Neural cell (in vitro differentiated cells): ENCODE data around the gene DDX56. TPM values are rescaled to one million over a fixed set of nuclear protein-coding genes. Genes with fewer than 3 reads are reported as not detected.

ENCODE experiments used
- H2AFZ ChIP-seq: fragments of 200-600, 300-800 bp; sonication (generic), shearing (Covaris generic); 2 replicates; pipeline ENCODE4 v1.6.0; 2014; ENCODE audit warnings: low read depth, mild to moderate bottlenecking, antibody characterized with exemption, low read length, moderate library complexity
- H3F3A ChIP-seq: fragments of 200-600 bp; shearing (Covaris generic); 2 replicates; pipeline ENCODE4 v1.6.1; 2016; ENCODE audit warnings: mild to moderate bottlenecking, moderate library complexity, mixed read lengths, antibody characterized with exemption, low read length; ENCODE audit not compliant: insufficient read depth, poor library complexity, severe bottlenecking
- H3K27ac ChIP-seq: fragments of 200-600, 300-800 bp; sonication (generic), shearing (Covaris generic); 2 replicates; pipeline ENCODE4 v1.5.1; 2014; ENCODE audit warnings: mild to moderate bottlenecking, low read length, moderate library complexity
- H3K27me3 ChIP-seq: fragments of 300-800, 200-600 bp; sonication (generic), shearing (Covaris generic); 2 replicates; pipeline ENCODE4 v1.6.0; 2014; ENCODE audit warnings: mild to moderate bottlenecking, low read depth, low read length, moderate library complexity; ENCODE audit not compliant: insufficient read depth
- H3K36me3 ChIP-seq: fragments of 300-800, 200-600 bp; sonication (generic), shearing (Covaris generic); 2 replicates; pipeline ENCODE4 v1.5.1; 2014; ENCODE audit warnings: mild to moderate bottlenecking, antibody characterized with exemption, low read length, moderate library complexity; ENCODE audit not compliant: insufficient read depth
- H3K4me2 ChIP-seq: fragments of 300-800, 200-600 bp; sonication (generic), shearing (Covaris generic); 2 replicates; pipeline ENCODE4 v1.6.0; 2014; ENCODE audit warnings: mild to moderate bottlenecking, low read length
- H3K4me3 ChIP-seq: fragments of 300-800, 200-600 bp; sonication (generic), shearing (Covaris generic); 2 replicates; pipeline ENCODE4 v1.5.1; 2014; ENCODE audit warnings: mild to moderate bottlenecking, low read length, moderate library complexity
- H3K79me2 ChIP-seq: fragments of 200-600 bp; shearing (Covaris generic); replicated peaks from 2 replicates; pipeline ENCODE4 v1.6.0; 2014; ENCODE audit warnings: mild to moderate bottlenecking, low read length, moderate library complexity; ENCODE audit not compliant: insufficient read depth
- H3K9ac ChIP-seq: fragments of 300-800, 200-600 bp; sonication (generic), shearing (Covaris generic); 2 replicates; pipeline ENCODE4 v1.6.1; 2016; ENCODE audit warnings: mild to moderate bottlenecking, low read length, mixed read lengths
- H3K9me2 ChIP-seq: fragments of 200-600 bp; shearing (Covaris generic); 2 replicates; pipeline ENCODE4 v1.6.1; 2016; ENCODE audit warnings: mild to moderate bottlenecking, low read length, mixed read lengths; ENCODE audit not compliant: insufficient read depth
- H3K9me3 ChIP-seq: fragments of 200-600, 300-800 bp; sonication (generic), shearing (Covaris generic); 2 replicates; pipeline ENCODE4 v1.6.1; 2016; ENCODE audit warnings: mild to moderate bottlenecking, mixed run types, low read length, moderate library complexity, mixed read lengths
- H4K20me1 ChIP-seq: fragments of 200-600 bp; shearing (Covaris generic); 2 replicates; pipeline ENCODE4 v1.6.1; 2016; ENCODE audit warnings: mild to moderate bottlenecking, mixed run types; ENCODE audit not compliant: insufficient read depth
- EP300 ChIP-seq: fragments of 450-650 bp; conservative IDR thresholded peaks from 2 replicates; pipeline ENCODE4 v1.6.1; 2014; ENCODE audit warnings: antibody characterized with exemption, mild to moderate bottlenecking, moderate library complexity; ENCODE audit not compliant: poor library complexity, severe bottlenecking
- EZH2 ChIP-seq: fragments of 200-600, 300-800 bp; shearing (Covaris generic), sonication (generic); IDR thresholded peaks from 2 replicates; pipeline ENCODE4 v1.6.1; 2014; ENCODE audit warnings: antibody characterized with exemption, low read length, borderline replicate concordance, mild to moderate bottlenecking; ENCODE audit not compliant: insufficient read depth, poor library complexity, severe bottlenecking
- MXI1 ChIP-seq: fragments of 450-650 bp; conservative IDR thresholded peaks from 2 replicates; pipeline ENCODE4 v1.6.1; 2014; ENCODE audit warnings: antibody characterized with exemption, mild to moderate bottlenecking; ENCODE audit not compliant: poor library complexity, severe bottlenecking
- POLR2AphosphoS5 ChIP-seq: IDR thresholded peaks from 2 replicates; pipeline ENCODE4 v1.6.1; 2012
- RAD21 ChIP-seq: fragments of 450-650 bp; conservative IDR thresholded peaks from 2 replicates; pipeline ENCODE4 v1.6.1; 2014; ENCODE audit warnings: antibody characterized with exemption, mild to moderate bottlenecking, moderate library complexity
- SMC3 ChIP-seq: fragments of 450-650 bp; conservative IDR thresholded peaks from 2 replicates; pipeline ENCODE4 v1.6.1; 2014; ENCODE audit warnings: antibody characterized with exemption, mild to moderate bottlenecking, moderate library complexity; ENCODE audit not compliant: poor library complexity
- TAF1 ChIP-seq: IDR thresholded peaks from 2 replicates; pipeline ENCODE4 v1.6.1; 2012; ENCODE audit warnings: low read depth
- polyA plus RNA-seq: library from polyadenylated mRNA; depleted of rRNA; stranded (reverse); fragments of >200 nt; gene quantifications from 2 replicates; pipeline ENCODE4 v1.2.3, GENCODE V29; 2014
- TF ChIP-seq, protein P1 (sequence below): IDR thresholded peaks from 2 replicates; pipeline ENCODE4 v1.6.1; 2012; ENCODE audit warnings: borderline replicate concordance
- TF ChIP-seq, protein P2 (sequence below): fragments of 450-650 bp; IDR thresholded peaks from 2 replicates; pipeline ENCODE4 v1.5.1; 2014; ENCODE audit warnings: antibody characterized with exemption, mild to moderate bottlenecking, moderate library complexity; ENCODE audit not compliant: poor library complexity, severe bottlenecking

Gene DDX56
- polyA plus RNA-seq, 1 donor from 2014 or later = 80.6 TPM

DNA sequence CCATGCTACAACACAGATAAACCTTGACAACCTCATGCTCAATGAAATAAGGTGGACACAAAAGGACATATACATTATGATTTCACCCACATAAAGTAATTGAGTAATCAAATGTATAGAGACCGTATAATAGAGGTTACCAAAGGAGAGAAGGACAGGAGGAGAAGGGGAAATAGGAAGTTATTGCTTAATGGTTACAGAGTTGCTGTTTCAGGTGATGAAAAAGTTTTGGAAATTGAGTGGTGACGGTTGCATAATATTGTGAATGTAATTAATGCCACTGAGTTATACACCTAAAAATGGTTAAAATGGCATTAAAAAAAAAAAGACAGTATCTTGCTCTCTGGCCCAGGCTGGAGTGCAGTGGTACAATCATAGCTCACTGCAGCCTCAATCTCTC lies 31.2 kb upstream of the DDX56 start:
- H3K27ac ChIP-seq = no peak overlapping the region
- H3K27me3 ChIP-seq = no peaks in the 10 kb centered on the region
- no peaks in the 10 kb centered on the region for H3K9me2 ChIP-seq
- H3K79me2 ChIP-seq = peaks cover 27% of the 10 kb centered on the region
- TF ChIP-seq MXI1 (no peak), SMC3 (no peak), EP300 (no peak), EZH2 (no peak), POLR2AphosphoS5 (no peak), RAD21 (no peak), TAF1 (no peak)
- TF ChIP-seq, protein P1, sequence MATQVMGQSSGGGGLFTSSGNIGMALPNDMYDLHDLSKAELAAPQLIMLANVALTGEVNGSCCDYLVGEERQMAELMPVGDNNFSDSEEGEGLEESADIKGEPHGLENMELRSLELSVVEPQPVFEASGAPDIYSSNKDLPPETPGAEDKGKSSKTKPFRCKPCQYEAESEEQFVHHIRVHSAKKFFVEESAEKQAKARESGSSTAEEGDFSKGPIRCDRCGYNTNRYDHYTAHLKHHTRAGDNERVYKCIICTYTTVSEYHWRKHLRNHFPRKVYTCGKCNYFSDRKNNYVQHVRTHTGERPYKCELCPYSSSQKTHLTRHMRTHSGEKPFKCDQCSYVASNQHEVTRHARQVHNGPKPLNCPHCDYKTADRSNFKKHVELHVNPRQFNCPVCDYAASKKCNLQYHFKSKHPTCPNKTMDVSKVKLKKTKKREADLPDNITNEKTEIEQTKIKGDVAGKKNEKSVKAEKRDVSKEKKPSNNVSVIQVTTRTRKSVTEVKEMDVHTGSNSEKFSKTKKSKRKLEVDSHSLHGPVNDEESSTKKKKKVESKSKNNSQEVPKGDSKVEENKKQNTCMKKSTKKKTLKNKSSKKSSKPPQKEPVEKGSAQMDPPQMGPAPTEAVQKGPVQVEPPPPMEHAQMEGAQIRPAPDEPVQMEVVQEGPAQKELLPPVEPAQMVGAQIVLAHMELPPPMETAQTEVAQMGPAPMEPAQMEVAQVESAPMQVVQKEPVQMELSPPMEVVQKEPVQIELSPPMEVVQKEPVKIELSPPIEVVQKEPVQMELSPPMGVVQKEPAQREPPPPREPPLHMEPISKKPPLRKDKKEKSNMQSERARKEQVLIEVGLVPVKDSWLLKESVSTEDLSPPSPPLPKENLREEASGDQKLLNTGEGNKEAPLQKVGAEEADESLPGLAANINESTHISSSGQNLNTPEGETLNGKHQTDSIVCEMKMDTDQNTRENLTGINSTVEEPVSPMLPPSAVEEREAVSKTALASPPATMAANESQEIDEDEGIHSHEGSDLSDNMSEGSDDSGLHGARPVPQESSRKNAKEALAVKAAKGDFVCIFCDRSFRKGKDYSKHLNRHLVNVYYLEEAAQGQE = no peak
- TF ChIP-seq, protein P2, sequence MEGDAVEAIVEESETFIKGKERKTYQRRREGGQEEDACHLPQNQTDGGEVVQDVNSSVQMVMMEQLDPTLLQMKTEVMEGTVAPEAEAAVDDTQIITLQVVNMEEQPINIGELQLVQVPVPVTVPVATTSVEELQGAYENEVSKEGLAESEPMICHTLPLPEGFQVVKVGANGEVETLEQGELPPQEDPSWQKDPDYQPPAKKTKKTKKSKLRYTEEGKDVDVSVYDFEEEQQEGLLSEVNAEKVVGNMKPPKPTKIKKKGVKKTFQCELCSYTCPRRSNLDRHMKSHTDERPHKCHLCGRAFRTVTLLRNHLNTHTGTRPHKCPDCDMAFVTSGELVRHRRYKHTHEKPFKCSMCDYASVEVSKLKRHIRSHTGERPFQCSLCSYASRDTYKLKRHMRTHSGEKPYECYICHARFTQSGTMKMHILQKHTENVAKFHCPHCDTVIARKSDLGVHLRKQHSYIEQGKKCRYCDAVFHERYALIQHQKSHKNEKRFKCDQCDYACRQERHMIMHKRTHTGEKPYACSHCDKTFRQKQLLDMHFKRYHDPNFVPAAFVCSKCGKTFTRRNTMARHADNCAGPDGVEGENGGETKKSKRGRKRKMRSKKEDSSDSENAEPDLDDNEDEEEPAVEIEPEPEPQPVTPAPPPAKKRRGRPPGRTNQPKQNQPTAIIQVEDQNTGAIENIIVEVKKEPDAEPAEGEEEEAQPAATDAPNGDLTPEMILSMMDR = no peak
- H3K4me3 ChIP-seq = no peak overlapping the region
- H3K36me3 ChIP-seq = no peaks in the 10 kb centered on the region
- no peaks in the 10 kb centered on the region for H3K9me3 ChIP-seq
- H2AFZ ChIP-seq = no peak overlapping the region
- no peak overlapping the region for H3K9ac ChIP-seq
- no peaks in the 10 kb centered on the region for H4K20me1 ChIP-seq
- H3K4me2 ChIP-seq = no peak overlapping the region
- no peaks in the 10 kb centered on the region for H3F3A ChIP-seq

DNA sequence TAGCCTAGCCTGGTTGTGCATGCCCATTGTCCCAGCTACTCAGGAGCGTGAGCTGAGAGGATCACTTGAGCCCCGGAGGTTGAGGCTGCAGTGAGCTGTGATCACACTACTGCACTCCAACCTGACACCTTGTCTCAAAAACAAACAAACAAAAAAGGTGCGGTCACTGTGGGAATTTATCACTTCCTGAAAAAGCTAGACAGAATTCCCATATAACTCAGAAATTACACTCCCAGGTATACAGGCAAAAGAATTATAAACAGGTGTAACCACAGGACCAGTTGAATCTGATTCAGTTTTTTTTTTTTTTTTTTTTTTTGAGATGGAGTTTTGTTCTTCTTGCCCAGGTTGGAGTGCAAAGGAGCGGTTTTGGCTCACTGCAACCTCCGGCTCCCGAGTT lies 29.5 kb upstream of the DDX56 start:
- Histone ChIP-seq H3K4me2 (no peak overlapping the region), H2AFZ (no peak overlapping the region), H3K79me2 (peaks cover 11% of the 10 kb centered on the region), H3K4me3 (no peak overlapping the region), H3K36me3 (no peaks in the 10 kb centered on the region), H3K27ac (no peak overlapping the region), H3K9ac (no peak overlapping the region), H3K9me3 (no peaks in the 10 kb centered on the region), H3K27me3 (no peaks in the 10 kb centered on the region), H3K9me2 (no peaks in the 10 kb centered on the region), H4K20me1 (no peaks in the 10 kb centered on the region), H3F3A (no peaks in the 10 kb centered on the region)
- TF ChIP-seq, protein P2 = no peak
- no peak for TF ChIP-seq TAF1
